ENCODE results near the gene MOB1A. TPM values are rescaled to one million over a fixed set of nuclear protein-coding genes. Genes with fewer than 3 reads are reported as not detected.

Gene MOB1A
- total RNA-seq, 1 experiment from 2014 or later: 95.1 TPM

DNA sequence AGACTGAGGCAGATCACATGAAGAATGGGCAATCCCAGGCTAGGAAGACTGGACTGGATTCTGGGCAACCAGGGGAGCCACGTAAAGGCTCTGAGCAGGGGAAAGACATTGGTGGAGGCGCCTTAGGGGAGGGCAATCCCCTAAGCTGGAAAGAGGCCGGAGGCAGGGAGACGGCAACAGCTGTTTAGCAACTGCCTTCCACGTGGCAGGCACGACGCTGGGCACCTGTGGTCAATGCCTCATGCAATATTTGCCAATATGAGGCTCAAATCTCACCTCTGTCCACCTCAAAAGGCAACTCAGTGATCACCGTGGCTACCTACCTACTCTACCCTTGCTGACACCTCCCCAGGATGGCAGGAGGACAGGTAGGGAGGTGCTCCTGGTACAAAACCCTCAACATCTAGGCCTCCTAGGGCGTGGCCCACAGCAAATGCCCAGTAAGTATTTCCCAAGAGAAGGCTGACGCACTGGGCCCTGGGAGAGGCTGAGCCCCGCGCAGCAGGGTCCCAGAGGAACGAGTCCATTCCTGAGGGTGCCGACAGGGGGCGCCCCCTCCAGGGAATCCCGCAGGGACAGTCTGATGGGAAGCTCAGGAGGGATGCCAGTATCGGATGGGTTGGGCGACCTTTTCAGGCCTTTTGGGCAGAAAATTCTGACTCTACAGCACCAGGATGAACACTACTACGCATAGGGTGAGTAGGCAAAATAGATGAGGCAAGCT lies 39.9 kb downstream of the MOB1A start:
- H3K36me3 Mint-ChIP-seq (ENCODE audit: insufficient read depth in 1 of 3, low read depth in 3 of 3): peaks cover 21 to 37% (median 37%) of the 10 kb centered on the region in 3 experiments; a peak in 6 of 7 replicates
- Histone ChIP-seq H2BK120ac (ENCODE audit: low read depth, low read length, poor library complexity, severe bottlenecking) (no peak overlapping the region), H3K79me2 (ENCODE audit: insufficient read depth, low read length) (no peaks in the 10 kb centered on the region; the same call in 1 of the 2 replicates), H3K9ac (ENCODE audit: extremely low read depth, insufficient read length, low read length) (no peak overlapping the region), H3K27me3 (ENCODE audit: insufficient read depth, low read length) (no peaks in the 10 kb centered on the region), H3K9me3 (ENCODE audit: control insufficient read depth, low read depth, low read length) (no peaks in the 10 kb centered on the region), H3K4ac (ENCODE audit: low read depth, low read length) (no peak overlapping the region), H2AFZ (ENCODE audit: low read length) (no peak overlapping the region), H4K91ac (ENCODE audit: insufficient read length, low read depth, low read length) (no peak overlapping the region), H3K27ac (ENCODE audit: insufficient read length, low read depth, low read length) (no peak overlapping the region), H3K56ac (ENCODE audit: insufficient read length, low read depth, low read length) (no peak overlapping the region), H2BK5ac (ENCODE audit: insufficient read length, low read length) (no peak overlapping the region), H4K8ac (replicated peaks; ENCODE audit: insufficient read length, low read depth, low read length) (no peak overlapping the region), H3K23me2 (ENCODE audit: insufficient read length, low read depth, low read length, poor library complexity, severe bottlenecking) (no peaks in the 10 kb centered on the region), H4K20me1 (ENCODE audit: control insufficient read depth, insufficient read depth, insufficient read length) (no peaks in the 10 kb centered on the region), H3K4me2 (ENCODE audit: insufficient read depth, insufficient read length, low read length) (no peak overlapping the region), H2BK15ac (ENCODE audit: low read depth, low read length) (no peak overlapping the region), H3K14ac (ENCODE audit: insufficient read depth, low read length) (no peak overlapping the region), H2AK5ac (ENCODE audit: insufficient read length, low read length) (no peak overlapping the region), H3K79me1 (ENCODE audit: insufficient read depth, low read depth, low read length, poor library complexity, severe bottlenecking) (no peaks in the 10 kb centered on the region), H4K5ac (ENCODE audit: insufficient read length, low read depth, low read length) (no peak overlapping the region), H2BK20ac (ENCODE audit: low read depth, low read length, poor library complexity, severe bottlenecking) (no peak overlapping the region), H3K18ac (ENCODE audit: insufficient read length, low read depth, low read length) (no peak overlapping the region), H2BK12ac (ENCODE audit: insufficient read length, low read depth, low read length) (no peak overlapping the region), H3K23ac (ENCODE audit: insufficient read length, low read depth, low read length) (no peak overlapping the region), H3K4me1 (ENCODE audit: insufficient read depth, low read length) (no peaks in the 10 kb centered on the region), H3T11ph (ENCODE audit: low read length) (no peak overlapping the region)
- WGBS (ENCODE audit: extremely low coverage, insufficient read length, low lambda C conversion rate): no CpG with 5 or more reads among the region's 19 CpGs
- peak overlapping the region in 1 of 3 experiments; percentile 76; a peak in 3 of 7 replicates for H3K27ac Mint-ChIP-seq
- H3K9me3 Mint-ChIP-seq: no peaks in the 10 kb centered on the region
- H3K4me1 Mint-ChIP-seq: peaks cover 0 to 7% of the 10 kb centered on the region in 2 experiments; a peak in 3 of 4 replicates
- peak; percentile 72 for DNase-seq
- TF ChIP-seq, protein P1, sequence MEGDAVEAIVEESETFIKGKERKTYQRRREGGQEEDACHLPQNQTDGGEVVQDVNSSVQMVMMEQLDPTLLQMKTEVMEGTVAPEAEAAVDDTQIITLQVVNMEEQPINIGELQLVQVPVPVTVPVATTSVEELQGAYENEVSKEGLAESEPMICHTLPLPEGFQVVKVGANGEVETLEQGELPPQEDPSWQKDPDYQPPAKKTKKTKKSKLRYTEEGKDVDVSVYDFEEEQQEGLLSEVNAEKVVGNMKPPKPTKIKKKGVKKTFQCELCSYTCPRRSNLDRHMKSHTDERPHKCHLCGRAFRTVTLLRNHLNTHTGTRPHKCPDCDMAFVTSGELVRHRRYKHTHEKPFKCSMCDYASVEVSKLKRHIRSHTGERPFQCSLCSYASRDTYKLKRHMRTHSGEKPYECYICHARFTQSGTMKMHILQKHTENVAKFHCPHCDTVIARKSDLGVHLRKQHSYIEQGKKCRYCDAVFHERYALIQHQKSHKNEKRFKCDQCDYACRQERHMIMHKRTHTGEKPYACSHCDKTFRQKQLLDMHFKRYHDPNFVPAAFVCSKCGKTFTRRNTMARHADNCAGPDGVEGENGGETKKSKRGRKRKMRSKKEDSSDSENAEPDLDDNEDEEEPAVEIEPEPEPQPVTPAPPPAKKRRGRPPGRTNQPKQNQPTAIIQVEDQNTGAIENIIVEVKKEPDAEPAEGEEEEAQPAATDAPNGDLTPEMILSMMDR (conservative IDR thresholded peaks at IDR 0.05): peak; percentile 82
- H3K4me3 Mint-ChIP-seq: no peak overlapping the region
- H3K27me3 Mint-ChIP-seq (ENCODE audit: low read depth): no peaks in the 10 kb centered on the region

All from H9 (cell line).